Activated gamma-delta T cell treated with anti-CD3 and anti-CD28 coated beads, Interleukin-2, amount 50 U/mL, for 16 hours (primary cell): ENCODE results near the gene TCAP.

Experiments used
- DNase-seq: peaks from one replicate; pipeline ENCODE4 v3.0.0-alpha.2; 2020; ENCODE audit warnings: low read depth

TCAP gene

GRCh38 chr17:39629494-39629880 lies 35.7 kb upstream of the TCAP start:
- no peak for DNase-seq

DNA sequence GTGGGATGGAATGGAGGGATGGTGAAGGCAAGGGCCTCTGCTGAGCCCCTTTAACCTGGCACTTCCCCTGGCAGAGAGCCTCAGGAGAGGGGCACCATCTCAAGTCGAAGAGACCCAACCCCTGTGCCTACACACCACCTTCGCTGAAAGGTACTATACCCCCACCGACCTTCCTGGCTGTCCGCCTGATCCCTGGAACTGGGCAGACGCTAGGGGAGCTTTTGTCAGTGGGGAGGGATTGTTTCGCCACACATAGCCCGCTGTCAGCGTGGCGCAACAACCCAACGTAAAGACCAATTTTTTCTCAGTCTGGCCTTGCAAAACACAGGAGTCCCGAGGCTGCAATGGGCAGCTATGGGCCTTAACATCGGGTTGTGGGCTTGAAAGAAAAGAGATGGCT lies 35.3 kb upstream of the TCAP start:
- no peak for DNase-seq

- no peak for DNase-seq
These were observed 33.7 kb upstream of the TCAP start for GRCh38 chr17:39631403-39631802.

DNA sequence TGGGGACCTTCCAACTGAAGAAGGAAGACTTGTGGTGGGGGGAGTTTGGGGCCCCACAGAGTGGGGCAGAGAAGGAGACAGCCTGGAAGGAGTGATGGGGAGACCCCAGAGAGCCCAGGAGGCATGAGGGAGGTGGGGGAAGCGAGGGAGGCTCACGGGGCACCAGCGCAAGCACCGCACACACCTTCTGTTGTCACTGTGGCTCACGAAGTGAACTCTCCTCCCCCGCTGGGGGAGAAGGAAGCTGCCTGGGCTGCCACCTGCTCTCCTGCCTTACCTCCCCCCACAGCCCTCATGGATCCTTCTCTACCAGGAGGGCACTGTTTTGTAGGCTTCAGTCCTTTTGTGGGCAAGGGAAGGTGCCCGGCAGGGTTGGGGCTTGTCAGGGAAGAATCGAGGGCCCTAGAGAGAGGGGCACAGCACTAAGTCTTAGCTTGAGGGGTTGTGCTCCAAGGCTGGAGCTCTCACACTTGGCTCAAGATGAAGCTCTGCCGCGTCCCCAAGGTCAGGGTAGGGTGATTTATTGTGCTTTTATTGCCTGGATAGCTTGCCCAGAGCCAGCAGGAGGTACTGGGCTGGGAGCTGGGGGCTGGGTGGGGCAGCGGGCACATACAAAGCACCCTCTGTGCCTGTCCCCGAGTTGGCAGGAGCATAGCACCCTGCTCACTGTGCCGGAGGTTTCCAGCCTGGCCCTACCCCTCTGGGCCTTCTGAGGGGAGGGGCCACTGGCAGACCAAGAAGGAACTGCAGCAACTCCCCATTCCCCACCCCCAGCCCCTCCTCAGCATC lies 32.8 kb upstream of the TCAP start:
- DNase-seq, result no peak

GRCh38 chr17:39633570-39634183 lies 31.5 kb upstream of the TCAP start:
- DNase-seq, result no peak

DNA sequence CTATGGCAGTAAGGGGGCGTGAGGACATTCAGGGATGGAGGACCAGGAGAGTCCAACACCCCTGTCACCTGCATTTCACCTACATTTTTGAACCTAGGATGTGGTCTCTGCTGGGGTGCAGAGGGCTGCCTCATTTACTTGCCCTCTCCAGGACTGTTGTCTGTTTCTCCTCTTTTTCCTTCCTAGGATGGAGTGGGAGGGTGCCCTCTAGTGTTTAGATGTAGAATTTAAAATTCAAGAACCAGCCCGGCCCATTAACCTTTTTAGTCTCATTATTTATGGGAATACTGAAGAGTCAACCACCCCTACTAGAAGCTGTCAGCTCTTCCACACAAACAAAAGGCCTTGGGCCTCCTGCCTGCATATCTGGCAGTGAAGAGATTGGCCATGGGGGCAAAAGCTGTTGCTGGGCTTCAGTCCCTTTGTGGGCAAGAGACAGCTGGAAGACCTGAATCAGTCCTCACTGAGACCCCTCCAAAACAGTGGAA lies 30.7 kb upstream of the TCAP start:
- DNase-seq, result no peak

DNA sequence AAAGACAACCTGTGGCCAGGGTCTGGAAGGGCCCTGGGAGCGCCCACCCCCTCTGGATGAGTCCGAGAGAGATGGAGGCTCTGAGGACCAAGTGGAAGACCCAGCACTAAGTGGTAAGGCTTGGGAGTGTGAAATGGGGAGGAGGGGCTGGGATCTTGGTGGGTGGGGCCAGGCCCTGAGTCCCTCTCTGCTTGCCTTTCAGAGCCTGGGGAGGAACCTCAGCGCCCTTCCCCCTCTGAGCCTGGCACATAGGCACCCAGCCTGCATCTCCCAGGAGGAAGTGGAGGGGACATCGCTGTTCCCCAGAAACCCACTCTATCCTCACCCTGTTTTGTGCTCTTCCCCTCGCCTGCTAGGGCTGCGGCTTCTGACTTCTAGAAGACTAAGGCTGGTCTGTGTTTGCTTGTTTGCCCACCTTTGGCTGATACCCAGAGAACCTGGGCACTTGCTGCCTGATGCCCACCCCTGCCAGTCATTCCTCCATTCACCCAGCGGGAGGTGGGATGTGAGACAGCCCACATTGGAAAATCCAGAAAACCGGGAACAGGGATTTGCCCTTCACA lies 29.5 kb upstream of the TCAP start:
- DNase-seq, result no peak

DNA sequence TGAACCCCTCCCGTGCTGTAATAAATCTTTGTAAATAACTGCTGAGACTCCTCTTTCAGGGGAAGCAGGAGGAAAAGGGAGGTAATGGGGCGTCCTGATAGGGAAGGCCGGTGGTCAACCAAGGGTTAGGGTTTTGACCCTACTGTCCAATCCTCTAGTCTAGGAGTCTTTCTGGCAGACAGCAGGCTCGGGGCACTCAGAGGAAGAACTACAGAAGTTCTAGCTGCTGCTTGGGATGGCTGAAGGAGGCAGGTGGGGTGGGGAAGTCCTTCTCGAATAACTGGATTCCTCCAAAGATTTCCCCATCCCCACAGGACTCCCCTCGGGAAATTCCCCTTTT lies 28.6 kb upstream of the TCAP start:
- no peak for DNase-seq

- peak; percentile 83 for DNase-seq
These were observed 28.0 kb upstream of the TCAP start, which contains the start of gene STARD3 for GRCh38 chr17:39636927-39637736. STARD3 (plus strand) TSS chr17:39637144; CDS start chr17:39653532, 16,388 bp downstream.

DNA sequence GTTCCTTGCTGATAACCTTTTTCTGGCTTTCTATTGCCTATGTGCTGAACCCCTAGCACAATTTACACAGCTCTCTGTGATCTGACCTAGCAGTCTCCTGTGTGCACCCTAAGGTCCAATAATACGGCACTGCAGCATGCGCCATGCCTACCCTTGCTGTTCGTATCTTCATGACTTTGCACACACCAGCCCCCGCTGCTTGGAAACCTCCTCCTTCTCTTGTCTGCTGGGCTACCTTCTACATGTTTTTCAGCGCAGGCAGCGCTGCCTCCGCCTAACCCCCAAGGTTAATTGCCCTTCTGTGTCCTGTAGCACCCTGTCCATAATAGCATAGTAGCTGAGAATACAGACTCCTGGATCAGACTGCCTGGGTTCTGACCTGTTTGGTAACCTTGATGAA lies 26.8 kb upstream of the TCAP start:
- DNase-seq, result no peak

DNA sequence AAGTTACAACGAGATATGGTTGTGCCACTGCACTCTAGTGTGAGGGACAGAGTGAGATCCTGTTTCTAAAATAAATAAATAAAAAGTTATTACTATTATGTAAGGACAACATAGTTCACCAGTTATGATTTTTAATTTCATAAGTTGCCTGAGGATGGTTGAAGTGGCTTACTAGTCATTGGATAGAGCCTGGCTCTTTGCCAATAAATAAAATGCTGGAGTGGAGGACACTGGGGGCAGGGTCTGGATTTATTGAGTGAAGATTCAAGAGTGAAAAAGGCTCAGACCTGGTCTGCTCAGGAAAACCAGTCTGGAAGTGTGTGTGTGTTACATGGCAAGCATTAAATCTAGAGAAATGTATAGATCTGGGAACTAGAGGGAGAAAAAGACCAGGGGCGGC lies 26.1 kb upstream of the TCAP start:
- no peak for DNase-seq

GRCh38 chr17:39639566-39640458 lies 25.3 kb upstream of the TCAP start:
- DNase-seq, result no peak

DNA sequence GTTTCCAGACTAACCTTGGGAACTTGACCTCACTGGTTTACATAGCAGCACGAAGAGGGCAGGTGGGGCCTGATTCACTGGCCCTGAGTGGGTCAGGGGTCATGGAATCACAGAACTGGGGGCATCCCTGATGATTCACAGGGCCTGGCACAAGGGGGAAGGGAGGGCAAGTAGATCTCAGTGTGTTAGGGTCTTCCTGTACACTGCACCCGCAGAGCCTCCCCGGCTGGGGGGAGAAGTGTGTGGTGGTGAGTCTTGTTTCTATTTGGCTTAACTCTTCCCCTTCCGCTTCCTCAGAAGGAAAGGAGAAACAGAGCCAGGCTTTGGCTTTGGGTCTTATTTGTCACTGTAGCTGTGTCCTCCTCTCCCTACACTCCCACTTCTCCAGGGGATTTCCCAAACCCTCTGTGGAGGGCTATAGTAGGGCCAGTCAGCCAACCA lies 24.5 kb upstream of the TCAP start:
- DNase-seq, result no peak

- no peak for DNase-seq
These were observed 24.1 kb upstream of the TCAP start for GRCh38 chr17:39641097-39641496.

DNA sequence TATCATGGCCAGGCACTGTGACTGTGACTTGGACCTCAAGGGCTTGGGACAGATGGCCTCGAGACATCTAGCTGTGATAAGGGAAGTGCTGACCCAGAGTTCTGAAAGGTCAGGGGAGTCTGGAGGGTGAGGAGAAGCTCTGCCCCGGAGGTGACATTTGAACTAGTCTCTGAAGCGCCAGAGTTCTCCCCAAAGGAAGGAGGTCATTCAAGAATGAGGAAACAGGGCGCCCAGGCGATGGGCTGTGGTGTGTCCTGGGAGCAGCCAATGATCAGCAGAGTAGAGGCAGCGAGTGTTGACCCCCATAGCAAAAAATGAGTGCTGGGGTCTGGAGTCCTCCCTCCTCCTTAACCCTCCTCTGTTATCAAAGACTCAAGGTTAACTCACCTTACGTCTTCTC lies 23.3 kb upstream of the TCAP start:
- no peak for DNase-seq

- no peak for DNase-seq
These were observed 22.7 kb upstream of the TCAP start for GRCh38 chr17:39642291-39643074.

GRCh38 chr17:39643271-39643670 lies 21.9 kb upstream of the TCAP start:
- no peak for DNase-seq

DNA sequence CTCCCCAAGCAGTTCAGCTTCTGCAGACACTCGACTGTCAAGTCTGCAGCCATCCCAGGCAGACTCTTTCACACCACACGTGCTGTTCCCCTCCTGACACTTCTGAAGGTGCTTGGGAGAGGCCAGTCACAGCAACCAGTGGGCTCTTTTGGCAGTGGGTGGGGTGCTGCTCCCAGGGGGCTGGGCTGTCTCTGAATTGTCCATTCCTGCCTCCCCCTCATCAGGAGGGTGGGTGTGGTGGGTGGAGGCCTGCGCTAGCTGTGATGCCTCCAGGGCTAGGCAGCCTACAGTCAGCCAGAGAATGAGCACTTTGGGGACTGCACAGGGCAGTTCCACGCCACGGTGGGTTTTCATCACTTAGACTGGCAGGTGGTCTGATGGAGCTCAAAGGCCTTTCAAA lies 17.9 kb upstream of the TCAP start:
- DNase-seq, result no peak

GRCh38 chr17:39648616-39649366 lies 16.4 kb upstream of the TCAP start:
- DNase-seq, result no peak

GRCh38 chr17:39650121-39650579 lies 15.0 kb upstream of the TCAP start:
- no peak for DNase-seq
